Gastrocnemius medialis (tissue), 4 donors: Measurements from ENCODE around the gene PLXDC2. TPM values are rescaled to one million over a fixed set of nuclear protein-coding genes. Genes with fewer than 3 reads are reported as not detected.

Source experiments
- ATAC-seq, 2 donors: fragments of 150-250 bp; one replicate each; pipeline ENCODE4 v1.9.1; 2016
- DNase-seq, 2 donors: peaks; one replicate each; pipeline ENCODE4 v3.0.0-alpha.2; 2019
- H3K27ac ChIP-seq, 4 donors: fragments of 200-600 bp; sonication (generic); 1 replicate in 1 of 4; 2 replicates in 3 of 4; pipeline ENCODE4 v1.5.1; 2016 to 2018; ENCODE audit warnings: mild to moderate bottlenecking in 2 of 4, moderate library complexity in 1 of 4
- H3K27me3 ChIP-seq, 3 donors: fragments of 200-600 bp; sonication (generic) in 2 of 3; 1 replicate in 1 of 3; 2 replicates in 2 of 3; pipeline versions ENCODE4 v1.5.1 to v1.6.0; 2016 to 2019; ENCODE audit warnings: mild to moderate bottlenecking in 1 of 3, moderate library complexity in 1 of 3
- H3K36me3 ChIP-seq, 2 donors: fragments of 200-600 bp; sonication (generic) in 1 of 2; one replicate each; pipeline ENCODE4 v1.5.1; 2017 to 2018
- H3K4me1 ChIP-seq, 2 donors: fragments of 200-600 bp; sonication (generic) in 1 of 2; one replicate each; pipeline ENCODE4 v1.5.1; 2016 to 2017; ENCODE audit warnings: mild to moderate bottlenecking in 2 of 2
- H3K4me3 ChIP-seq, 4 donors: fragments of 200-600 bp; sonication (generic) in 3 of 4; 1 replicate in 1 of 4; 2 replicates in 3 of 4; pipeline ENCODE4 v1.5.1; 2016 to 2019; ENCODE audit warnings: mild to moderate bottlenecking in 2 of 4
- H3K9me3 ChIP-seq, 3 donors: fragments of 200-600 bp; sonication (generic) in 2 of 3; 1 replicate in 1 of 3; 2 replicates in 2 of 3; pipeline ENCODE4 v1.5.1; 2016 to 2019
- CTCF ChIP-seq, 5 experiments: fragments of 450-650 bp in 3 of 5; fragments of 200-600 bp in 2 of 5; sonication (generic) in 2 of 5; IDR thresholded peaks in 4 of 5; conservative IDR thresholded peaks in 1 of 5; 1 replicate in 4 of 5; 2 replicates in 1 of 5; pipeline ENCODE4 v1.5.1; 2016 to 2019; ENCODE audit warnings: antibody characterized with exemption in 5 of 5, mild to moderate bottlenecking in 3 of 5, moderate library complexity in 3 of 5
- POLR2A ChIP-seq, 2 donors: fragments of 450-650 bp; IDR thresholded peaks; one replicate each; pipeline ENCODE4 v1.6.1; 2017; ENCODE audit warnings: antibody characterized with exemption in 2 of 2, mild to moderate bottlenecking in 2 of 2, moderate library complexity in 2 of 2
- in situ Hi-C, 4 donors: fragments of 200-750 bp; cut with MboI; loops; one replicate each; pipeline versions ENCODE4 v1.15.0 to v1.8.0; 2017; ENCODE audit warnings: low sequenced_read_pairs in 4 of 4
- intact Hi-C: fragments of 100-400 bp; cut with DNase I; formaldehyde crosslinking; loops from one replicate; pipeline ENCODE4 v1.15.1; 2023; ENCODE audit warnings: low total_unique reads
- total RNA-seq, 4 donors: library from RNA; depleted of rRNA; stranded (reverse); fragments of >200 nt; gene quantifications; one replicate each; pipeline versions ENCODE4 v1.1.0 to v1.2.3, GENCODE V29; 2016

Gene PLXDC2
- total RNA-seq, 4 donors from 2014 or later = 13.9 to 19.6 (median 15.0) TPM

GRCh38 chr10:20247454-20247853 lies 431.2 kb downstream of the PLXDC2 start:
- in situ Hi-C loops = no loop called here
- Histone ChIP-seq H3K4me1 (no peaks in the 10 kb centered on the region), H3K27ac (no peak overlapping the region), H3K27me3 (no peaks in the 10 kb centered on the region), H3K9me3 (no peaks in the 10 kb centered on the region), H3K36me3 (peaks cover 0 to 8% of the 10 kb centered on the region in 2 donors), H3K4me3 (no peak overlapping the region)
- DNase-seq (no peak), ATAC-seq (no peak)
- intact Hi-C loops = no loop called here
- no peak for TF ChIP-seq POLR2A (IDR thresholded peaks at IDR 0.05)
- TF ChIP-seq CTCF (IDR thresholded peaks at IDR 0.05 in 4 of 5, conservative IDR thresholded peaks at IDR 0.05 in 1 of 5) = no peak

DNA sequence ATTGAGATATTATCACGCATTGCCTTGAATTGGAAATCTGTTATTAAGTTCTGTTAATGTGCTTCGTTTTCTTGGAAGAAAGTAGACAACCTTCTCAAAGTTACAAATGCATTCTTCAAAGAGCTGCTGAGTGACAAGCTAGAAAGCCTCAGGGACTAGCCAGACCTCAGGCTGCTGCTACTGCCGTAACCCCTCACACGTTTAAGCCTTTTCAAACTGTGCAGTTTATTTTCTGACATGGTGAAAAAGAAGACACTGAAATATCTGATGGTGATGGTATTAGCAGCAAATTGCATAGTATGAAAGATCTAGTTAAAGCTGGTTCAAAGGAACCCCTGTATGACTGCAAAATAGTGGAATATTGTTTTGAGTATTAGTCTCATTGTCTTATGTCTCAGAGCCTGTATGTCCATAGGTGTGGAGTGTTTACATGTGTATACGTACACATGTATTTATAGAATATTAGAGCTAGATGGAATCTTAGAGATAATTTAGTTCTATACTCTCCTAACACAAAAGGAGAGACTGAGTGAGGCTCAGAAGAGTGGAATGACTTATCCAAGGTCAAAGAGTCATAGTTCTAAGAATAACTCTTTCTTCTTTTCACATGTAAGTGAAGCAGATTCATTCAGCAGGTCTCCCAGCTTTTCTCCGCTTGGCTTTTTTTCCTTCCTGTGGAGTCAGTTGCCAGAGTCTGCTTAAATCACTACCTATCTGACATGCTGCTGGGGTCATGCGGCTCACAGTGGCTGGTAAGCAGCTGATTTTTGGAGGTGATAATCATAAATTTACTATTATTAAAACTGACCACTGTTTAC lies 431.9 kb downstream of the PLXDC2 start:
- intact Hi-C loops (no loop called here), in situ Hi-C loops (no loop called here)
- Histone ChIP-seq H3K27me3 (no peaks in the 10 kb centered on the region), H3K9me3 (no peaks in the 10 kb centered on the region), H3K4me3 (no peak overlapping the region), H3K27ac (no peak overlapping the region), H3K4me1 (no peaks in the 10 kb centered on the region), H3K36me3 (peaks cover 0 to 8% of the 10 kb centered on the region in 2 donors)
- no peak for ATAC-seq
- TF ChIP-seq CTCF (IDR thresholded peaks at IDR 0.05 in 4 of 5, conservative IDR thresholded peaks at IDR 0.05 in 1 of 5) = no peak
- DNase-seq = no peak

GRCh38 chr10:20254078-20254477 lies 437.8 kb downstream of the PLXDC2 start:
- in situ Hi-C loops (no loop called here), intact Hi-C loops (no loop called here)
- no peak overlapping the region for H3K27ac ChIP-seq
- no peaks in the 10 kb centered on the region for H3K27me3 ChIP-seq
- ATAC-seq = peak; percentile 65 to 68
- peak in 1 of 2 donors; percentile 26 for DNase-seq
- H3K4me3 ChIP-seq = no peak overlapping the region
- H3K36me3 ChIP-seq = no peaks in the 10 kb centered on the region
- H3K9me3 ChIP-seq = no peaks in the 10 kb centered on the region
- TF ChIP-seq POLR2A (IDR thresholded peaks at IDR 0.05) (no peak), CTCF (IDR thresholded peaks at IDR 0.05 in 4 of 5, conservative IDR thresholded peaks at IDR 0.05 in 1 of 5) (no peak)
- no peaks in the 10 kb centered on the region for H3K4me1 ChIP-seq

DNA sequence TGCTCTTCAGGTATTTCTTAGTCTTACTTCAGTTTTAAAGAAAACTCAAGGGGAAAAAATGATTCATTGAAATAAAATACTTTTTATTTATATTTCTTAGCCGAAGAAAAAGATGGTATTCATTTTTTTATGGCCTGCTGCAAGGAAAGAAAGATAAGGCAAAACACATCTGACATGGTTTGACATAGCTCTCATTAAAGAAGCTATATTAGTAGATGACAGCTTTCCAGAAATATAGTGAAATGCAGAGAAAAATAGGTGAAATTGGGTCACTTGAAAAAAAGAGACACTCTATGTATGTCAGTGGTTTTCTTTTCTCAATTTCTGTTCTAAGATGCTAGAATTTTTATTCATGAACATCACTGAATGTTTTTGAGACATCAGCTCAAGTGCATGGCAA lies 438.3 kb downstream of the PLXDC2 start:
- no peak overlapping the region for H3K27ac ChIP-seq
- TF ChIP-seq POLR2A (IDR thresholded peaks at IDR 0.05) (no peak), CTCF (IDR thresholded peaks at IDR 0.05 in 4 of 5, conservative IDR thresholded peaks at IDR 0.05 in 1 of 5) (no peak)
- H3K9me3 ChIP-seq = no peaks in the 10 kb centered on the region
- DNase-seq = no peak
- intact Hi-C loops = no loop called here
- ATAC-seq = no peak
- in situ Hi-C loops = no loop called here
- no peak overlapping the region for H3K4me3 ChIP-seq
- no peaks in the 10 kb centered on the region for H3K36me3 ChIP-seq
- no peaks in the 10 kb centered on the region for H3K4me1 ChIP-seq
- no peaks in the 10 kb centered on the region for H3K27me3 ChIP-seq
